ENCODE measurements around the gene USP53. TPM values are rescaled to one million over a fixed set of nuclear protein-coding genes. Genes with fewer than 3 reads are reported as not detected.
"Not testable (repeated sequence)": the region's sequence is repeated elsewhere in the genome, so short reads cannot be mapped to it uniquely, and the experiment has no call there.

USP53 gene
- polyA plus RNA-seq, 1 of the 3 experiments (the other 2 are of a cell fraction), result 8.1 TPM

GRCh38 chr4:119337010-119337409, 124.5 kb downstream of the USP53 start:
- 94% methylated on average over 1 of the region's 1 CpG for WGBS (ENCODE audit: low lambda C conversion rate)
- Histone ChIP-seq H2AFZ (ENCODE audit: low read depth) (no peak overlapping the region), H3K9me2 (no peaks in the 10 kb centered on the region), H3K4me3 (ENCODE audit: low read depth in 2 of 2, low read length in 1 of 2) (no peak overlapping the region), H3F3A (replicated peaks; ENCODE audit: insufficient read depth) (no peaks in the 10 kb centered on the region), H3K36me3 (replicated peaks in 1 of 2; ENCODE audit: control insufficient read depth in 1 of 2, insufficient read depth in 2 of 2, low read length in 1 of 2) (no peaks in the 10 kb centered on the region), H3K27me3 (ENCODE audit: insufficient read depth) (no peaks in the 10 kb centered on the region), H3K4me2 (no peak overlapping the region), H3K4me1 (ENCODE audit: control insufficient read depth in 1 of 2, insufficient read depth in 2 of 2, low read depth in 1 of 2, low read length in 1 of 2) (no peaks in the 10 kb centered on the region), H3K9me3 (no peaks in the 10 kb centered on the region), H3K79me2 (ENCODE audit: insufficient read depth) (no peaks in the 10 kb centered on the region), H3K27ac (ENCODE audit: low read depth in 2 of 2, low read length in 1 of 2) (no peak overlapping the region), H4K20me1 (ENCODE audit: insufficient read depth) (no peaks in the 10 kb centered on the region), H3K9ac (no peak overlapping the region)
- TF ChIP-seq, protein P1, sequence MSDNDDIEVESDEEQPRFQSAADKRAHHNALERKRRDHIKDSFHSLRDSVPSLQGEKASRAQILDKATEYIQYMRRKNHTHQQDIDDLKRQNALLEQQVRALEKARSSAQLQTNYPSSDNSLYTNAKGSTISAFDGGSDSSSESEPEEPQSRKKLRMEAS (IDR thresholded peaks at IDR 0.05; ENCODE audit: low read depth), result no peak
- TF ChIP-seq NFIC (IDR thresholded peaks at IDR 0.05; ENCODE audit: borderline replicate concordance) (no peak), EZH2phosphoT487 (IDR thresholded peaks at IDR 0.05; ENCODE audit: borderline replicate concordance, low read depth) (no peak), JUND (IDR thresholded peaks at IDR 0.05) (no peak), MXI1 (IDR thresholded peaks at IDR 0.05; ENCODE audit: low read depth, low read length) (no peak), POLR2AphosphoS5 (IDR thresholded peaks at IDR 0.05; ENCODE audit: low read depth, low read length) (no peak), RCOR1 (IDR thresholded peaks at IDR 0.05; ENCODE audit: low read length) (no peak), GATA2 (CRISPR knock-in tag; IDR thresholded peaks at IDR 0.05) (no peak), GABPA (IDR thresholded peaks at IDR 0.05; ENCODE audit: low read depth) (no peak), RAD21 (IDR thresholded peaks at IDR 0.05; ENCODE audit: low read length) (no peak), REST (IDR thresholded peaks at IDR 0.05; ENCODE audit: low read depth, low read length) (no peak)
- ChIA-PET POLR2A (no interaction called here), CTCF (no interaction called here)
- DNase-seq, result no peak

DNA sequence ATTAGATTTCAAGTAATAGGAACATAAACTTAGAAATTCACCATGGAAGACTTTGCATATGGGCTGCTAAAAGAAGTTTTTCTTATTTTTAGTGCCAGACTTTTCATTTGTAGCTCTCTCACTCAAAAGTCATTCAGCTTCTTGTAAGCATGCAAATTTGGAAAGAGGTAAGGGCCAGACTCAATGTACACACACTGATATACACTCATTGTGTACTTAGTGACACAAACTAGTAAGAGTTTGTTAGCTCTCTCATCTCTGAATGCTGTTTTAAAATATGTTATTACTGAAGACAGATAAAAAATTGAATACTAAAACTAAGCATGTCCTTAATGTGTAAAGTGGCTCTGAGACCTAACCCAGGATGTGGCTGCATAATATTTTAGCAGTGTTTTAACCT, 127.4 kb downstream of the USP53 start:
- H3F3A ChIP-seq (replicated peaks; ENCODE audit: insufficient read depth); H3K9me3 ChIP-seq; H4K20me1 ChIP-seq (ENCODE audit: insufficient read depth); H2AFZ ChIP-seq (ENCODE audit: low read depth); POLR2A ChIA-PET; H3K4me2 ChIP-seq; H3K9me2 ChIP-seq; H3K36me3 ChIP-seq (replicated peaks in 1 of 2; ENCODE audit: control insufficient read depth in 1 of 2, insufficient read depth in 2 of 2, low read length in 1 of 2); H3K9ac ChIP-seq; H3K27me3 ChIP-seq (ENCODE audit: insufficient read depth); H3K4me3 ChIP-seq (ENCODE audit: low read depth in 2 of 2, low read length in 1 of 2); H3K79me2 ChIP-seq (ENCODE audit: insufficient read depth); DNase-seq; H3K27ac ChIP-seq (ENCODE audit: low read depth in 2 of 2, low read length in 1 of 2); CTCF ChIA-PET; H3K4me1 ChIP-seq (ENCODE audit: control insufficient read depth in 1 of 2, insufficient read depth in 2 of 2, low read depth in 1 of 2, low read length in 1 of 2): not testable (repeated sequence)

- H4K20me1 ChIP-seq (ENCODE audit: insufficient read depth); H3K36me3 ChIP-seq (replicated peaks in 1 of 2; ENCODE audit: control insufficient read depth in 1 of 2, insufficient read depth in 2 of 2, low read length in 1 of 2); DNase-seq; H3K27ac ChIP-seq (ENCODE audit: low read depth in 2 of 2, low read length in 1 of 2); POLR2A ChIA-PET; H3K4me1 ChIP-seq (ENCODE audit: control insufficient read depth in 1 of 2, insufficient read depth in 2 of 2, low read depth in 1 of 2, low read length in 1 of 2); CTCF ChIA-PET; H3K4me3 ChIP-seq (ENCODE audit: low read depth in 2 of 2, low read length in 1 of 2); H3F3A ChIP-seq (replicated peaks; ENCODE audit: insufficient read depth); H2AFZ ChIP-seq (ENCODE audit: low read depth); H3K9ac ChIP-seq; H3K27me3 ChIP-seq (ENCODE audit: insufficient read depth); H3K4me2 ChIP-seq; H3K79me2 ChIP-seq (ENCODE audit: insufficient read depth); H3K9me3 ChIP-seq; H3K9me2 ChIP-seq: not testable (repeated sequence)
- WGBS (ENCODE audit: low lambda C conversion rate), result no CpG with 5 or more reads among the region's 2 CpGs
These were observed 130.8 kb downstream of the USP53 start for GRCh38 chr4:119343293-119343692.

Other genes with a start within 250 kb of the USP53 start
- 0.26 and 0.62 TPM in 2 replicates for gene MYOZ2, start 76.9 kb upstream of the USP53 start, polyA plus RNA-seq (2012; rRNA removed)
- not detected in 2 replicates for gene FABP2, start 109.4 kb downstream of the USP53 start, polyA plus RNA-seq (2012; rRNA removed)

All from SK-N-SH (cell line).